ENCODE measurements around the gene PLBD2.

Gene PLBD2

GRCh38 chr12:113397497-113398197 lies 39.3 kb downstream of the PLBD2 start:
- no peak overlapping the region for H3K4me3 ChIP-seq (replicated peaks in 1 of 2; ENCODE audit: low read depth in 2 of 2, low read length in 2 of 2)
- no peak for TF ChIP-seq CTCF (IDR thresholded peaks at IDR 0.05; ENCODE audit: low read depth, low read length)
- no peak for DNase-seq (ENCODE audit: low read depth in 2 of 2)

GRCh38 chr12:113398346-113399290 lies 40.2 kb downstream of the PLBD2 start:
- no peak for TF ChIP-seq CTCF (IDR thresholded peaks at IDR 0.05; ENCODE audit: low read depth, low read length)
- no peak overlapping the region for H3K4me3 ChIP-seq (replicated peaks in 1 of 2; ENCODE audit: low read depth in 2 of 2, low read length in 2 of 2)
- DNase-seq (ENCODE audit: low read depth in 2 of 2), result no peak

- no peak for TF ChIP-seq CTCF (IDR thresholded peaks at IDR 0.05; ENCODE audit: low read depth, low read length)
- H3K4me3 ChIP-seq (replicated peaks in 1 of 2; ENCODE audit: low read depth in 2 of 2, low read length in 2 of 2), result no peak overlapping the region
- no peak for DNase-seq (ENCODE audit: low read depth in 2 of 2)
Observed at GRCh38 chr12:113399490-113399889, 41.1 kb downstream of the PLBD2 start.

GRCh38 chr12:113400362-113400761 lies 42.0 kb downstream of the PLBD2 start:
- TF ChIP-seq CTCF (IDR thresholded peaks at IDR 0.05; ENCODE audit: low read depth, low read length), result no peak
- no peak overlapping the region for H3K4me3 ChIP-seq (replicated peaks in 1 of 2; ENCODE audit: low read depth in 2 of 2, low read length in 2 of 2)
- DNase-seq (ENCODE audit: low read depth in 2 of 2), result no peak

- H3K4me3 ChIP-seq (replicated peaks in 1 of 2; ENCODE audit: low read depth in 2 of 2, low read length in 2 of 2), result no peak overlapping the region
- no peak for TF ChIP-seq CTCF (IDR thresholded peaks at IDR 0.05; ENCODE audit: low read depth, low read length)
- no peak for DNase-seq (ENCODE audit: low read depth in 2 of 2)
Observed at GRCh38 chr12:113401066-113402000, 42.9 kb downstream of the PLBD2 start.

- DNase-seq (ENCODE audit: low read depth in 2 of 2), result no peak
- TF ChIP-seq CTCF (IDR thresholded peaks at IDR 0.05; ENCODE audit: low read depth, low read length), result no peak
- no peak overlapping the region for H3K4me3 ChIP-seq (replicated peaks in 1 of 2; ENCODE audit: low read depth in 2 of 2, low read length in 2 of 2)
Observed at GRCh38 chr12:113402586-113403260, 44.3 kb downstream of the PLBD2 start.

All from cardiac fibroblast (primary cell).